Stimulated activated CD4-positive, alpha-beta T cell treated with anti-CD3 and anti-CD28 coated beads, TNF-alpha, amount 100 ng/mL, for 1 hour (primary cell): ENCODE data around the gene TLNRD1.
A peak's percentile ranks its signal among the peaks of the same experiment; 100 is the strongest.

ENCODE experiments used
- DNase-seq, 3 donors: peaks; one replicate each; pipeline ENCODE4 v3.0.0-alpha.2; 2020; ENCODE audit warnings: low read depth in 3 of 3, low spot score in 1 of 3

Gene TLNRD1

DNA sequence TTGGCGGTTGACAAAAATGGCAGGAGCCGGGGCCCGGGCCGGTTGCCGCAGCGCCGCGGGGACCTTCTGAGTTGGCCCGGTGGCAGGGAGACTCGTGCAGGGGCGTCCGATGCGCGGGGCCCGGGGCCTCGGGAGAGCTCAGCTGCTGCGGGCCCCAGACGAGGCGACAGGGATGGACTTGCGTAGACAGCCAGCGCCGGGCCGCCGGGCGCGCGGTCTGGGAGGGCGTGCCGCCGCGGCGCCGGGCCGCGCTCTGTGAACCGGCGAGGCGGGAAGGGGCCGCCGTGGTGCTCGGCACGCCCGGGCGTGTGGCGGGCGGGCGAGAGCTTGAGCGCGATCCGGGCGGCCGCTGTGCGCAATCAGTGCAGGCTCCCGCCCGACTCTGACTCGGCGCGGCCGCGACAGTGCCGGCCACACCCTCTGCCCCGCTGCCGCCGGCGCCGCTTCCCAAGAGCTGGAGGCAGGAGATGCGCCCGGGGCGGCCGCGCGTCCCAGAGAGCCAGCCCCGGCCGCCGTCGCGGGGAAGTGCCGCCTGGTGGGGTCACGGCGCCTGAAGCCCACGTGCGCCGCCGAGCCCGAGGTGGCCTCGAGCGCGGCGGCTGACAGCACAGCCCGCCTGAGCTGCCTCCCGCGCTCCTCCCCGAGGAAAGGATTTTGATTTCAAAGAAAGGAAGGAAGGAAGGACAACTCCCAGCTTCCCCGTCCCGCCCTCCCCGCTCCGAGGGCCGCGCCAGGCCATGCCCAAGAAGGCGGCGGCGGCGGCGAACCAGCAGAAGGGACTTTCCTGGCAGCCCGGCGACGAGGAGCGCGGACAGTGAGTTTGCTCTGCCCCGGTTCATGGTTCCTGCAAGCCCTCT is 657 bp downstream of the TLNRD1 start:
- DNase-seq = peak in 1 of 3 donors; percentile 36

DNA sequence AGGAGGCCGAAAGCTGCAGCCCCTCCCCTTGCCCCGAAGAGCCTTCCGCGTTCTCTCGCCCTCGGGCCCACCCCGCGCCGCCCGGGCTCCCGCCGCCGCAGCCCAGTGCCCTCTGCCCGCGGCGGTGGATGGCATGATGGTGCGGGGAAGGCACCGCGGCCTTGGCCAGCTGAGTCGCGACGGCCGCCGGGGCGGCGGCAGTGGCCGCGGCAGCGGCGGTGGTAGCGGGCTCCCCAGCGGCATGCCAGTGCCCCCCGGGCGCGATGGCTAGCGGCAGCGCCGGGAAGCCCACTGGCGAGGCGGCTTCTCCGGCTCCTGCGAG is 1.2 kb downstream of the TLNRD1 start:
- no peak for DNase-seq

DNA sequence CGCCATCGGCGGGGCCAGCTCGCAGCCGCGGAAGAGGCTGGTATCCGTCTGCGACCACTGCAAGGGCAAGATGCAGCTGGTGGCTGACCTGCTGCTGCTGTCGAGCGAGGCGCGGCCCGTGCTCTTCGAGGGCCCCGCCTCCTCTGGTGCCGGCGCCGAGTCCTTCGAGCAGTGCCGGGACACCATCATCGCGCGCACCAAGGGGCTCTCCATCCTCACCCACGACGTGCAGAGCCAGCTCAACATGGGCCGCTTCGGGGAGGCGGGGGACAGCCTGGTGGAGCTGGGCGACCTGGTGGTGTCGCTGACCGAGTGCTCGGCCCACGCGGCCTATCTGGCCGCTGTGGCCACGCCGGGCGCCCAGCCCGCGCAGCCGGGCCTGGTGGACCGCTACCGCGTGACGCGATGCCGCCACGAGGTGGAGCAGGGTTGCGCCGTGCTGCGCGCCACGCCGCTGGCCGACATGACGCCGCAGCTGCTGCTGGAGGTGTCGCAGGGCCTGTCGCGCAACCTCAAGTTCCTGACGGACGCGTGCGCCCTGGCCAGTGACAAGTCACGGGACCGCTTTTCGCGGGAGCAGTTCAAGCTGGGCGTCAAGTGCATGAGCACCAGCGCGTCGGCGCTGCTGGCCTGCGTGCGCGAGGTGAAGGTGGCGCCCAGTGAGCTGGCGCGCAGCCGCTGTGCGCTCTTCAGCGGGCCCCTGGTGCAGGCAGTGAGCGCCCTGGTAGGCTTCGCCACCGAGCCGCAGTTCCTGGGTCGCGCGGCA is 1.8 kb downstream of the TLNRD1 start:
- DNase-seq = no peak

DNA sequence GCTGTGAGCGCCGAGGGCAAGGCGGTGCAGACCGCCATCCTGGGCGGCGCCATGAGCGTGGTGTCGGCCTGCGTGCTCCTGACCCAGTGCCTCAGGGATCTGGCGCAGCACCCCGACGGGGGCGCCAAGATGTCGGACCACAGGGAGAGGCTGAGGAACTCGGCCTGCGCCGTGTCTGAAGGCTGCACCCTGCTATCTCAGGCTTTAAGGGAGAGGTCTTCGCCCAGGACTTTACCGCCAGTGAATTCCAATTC is 2.3 kb downstream of the TLNRD1 start:
- no peak for DNase-seq

DNA sequence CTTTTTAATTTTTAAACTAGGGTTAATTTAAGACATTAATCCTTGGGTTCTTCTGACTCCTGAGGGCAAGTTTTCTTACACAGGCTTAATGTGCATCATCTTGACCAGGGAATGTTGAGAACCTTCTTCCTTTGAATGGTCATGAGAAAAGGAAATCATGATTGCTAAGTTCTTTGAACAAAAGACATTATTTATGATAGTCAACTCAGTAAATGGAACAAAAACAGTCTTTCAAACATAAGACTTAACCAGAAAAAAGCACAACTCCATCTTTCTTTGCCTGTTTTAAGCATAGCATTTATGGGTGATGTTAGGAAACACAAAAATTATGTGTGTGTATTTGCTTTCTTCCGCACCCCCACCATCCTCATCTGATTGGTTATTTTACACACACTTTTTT is 5.4 kb downstream of the TLNRD1 start:
- no peak for DNase-seq

DNA sequence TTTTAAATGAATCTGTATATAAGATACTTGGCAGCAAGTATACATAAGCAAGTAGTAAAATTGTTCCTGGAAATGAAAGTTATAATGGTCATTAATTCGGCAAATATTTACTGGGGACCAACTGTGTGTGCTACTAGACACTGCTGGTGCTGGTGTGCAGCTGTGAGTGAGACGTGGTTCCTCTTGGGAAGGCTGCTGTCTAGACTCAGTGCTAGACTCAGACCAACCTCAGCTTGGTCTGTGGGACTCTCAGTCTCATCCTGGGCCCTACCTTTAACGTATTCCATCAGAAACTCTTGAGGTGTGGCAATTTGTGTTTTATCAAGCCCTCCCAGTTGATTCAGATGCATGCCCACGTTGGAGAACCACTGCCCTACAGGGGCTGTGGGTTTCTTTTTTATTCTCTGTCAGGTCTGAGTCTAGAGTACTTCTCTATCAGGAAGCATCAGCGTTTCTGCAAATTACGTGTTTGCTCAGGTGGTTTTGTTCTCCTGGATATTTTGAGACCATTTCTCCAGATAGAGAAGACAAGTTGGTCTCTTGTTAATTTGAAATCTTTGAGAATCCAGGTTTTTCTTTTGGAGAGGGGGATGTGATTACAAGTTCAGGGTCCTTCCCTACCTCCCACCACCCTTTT is 6.8 kb downstream of the TLNRD1 start:
- DNase-seq = no peak

DNA sequence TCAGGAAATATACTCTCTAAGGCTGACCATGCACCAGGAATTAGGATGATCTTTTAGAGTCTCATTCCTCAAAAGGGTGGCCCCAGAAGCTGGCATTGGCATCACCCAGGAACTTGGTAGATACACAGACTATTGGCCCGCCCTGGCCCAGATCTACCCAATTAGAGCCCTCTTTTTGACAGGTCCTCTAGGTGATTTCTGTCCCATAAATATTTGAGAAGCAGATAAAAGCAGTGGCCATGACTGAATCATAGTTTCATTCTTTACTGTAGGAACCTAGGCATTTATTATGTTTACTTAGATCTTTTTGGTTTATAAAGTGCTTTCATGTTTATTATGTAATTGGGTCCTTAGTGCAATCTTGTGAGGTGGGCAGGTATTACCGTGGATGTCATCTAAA is 7.6 kb downstream of the TLNRD1 start:
- no peak for DNase-seq

DNA sequence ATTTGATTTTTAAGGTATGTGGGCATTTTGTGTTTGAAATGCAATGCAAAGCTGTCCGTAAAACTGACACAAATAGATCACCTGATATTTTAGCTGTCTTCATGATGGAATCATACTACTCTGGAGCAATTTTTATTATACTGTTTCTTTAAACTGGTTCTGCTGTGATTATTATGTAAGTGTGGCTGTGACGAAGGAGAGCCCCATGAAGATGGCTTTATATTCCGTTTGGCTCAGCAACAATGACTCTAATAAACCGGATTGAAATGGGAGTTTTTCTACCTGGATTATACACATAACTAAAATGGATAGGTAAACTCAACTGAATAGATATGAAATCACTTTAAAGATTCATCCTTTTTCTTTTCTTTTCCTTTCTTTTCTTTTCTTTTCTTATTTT is 9.4 kb downstream of the TLNRD1 start:
- DNase-seq = no peak

DNA sequence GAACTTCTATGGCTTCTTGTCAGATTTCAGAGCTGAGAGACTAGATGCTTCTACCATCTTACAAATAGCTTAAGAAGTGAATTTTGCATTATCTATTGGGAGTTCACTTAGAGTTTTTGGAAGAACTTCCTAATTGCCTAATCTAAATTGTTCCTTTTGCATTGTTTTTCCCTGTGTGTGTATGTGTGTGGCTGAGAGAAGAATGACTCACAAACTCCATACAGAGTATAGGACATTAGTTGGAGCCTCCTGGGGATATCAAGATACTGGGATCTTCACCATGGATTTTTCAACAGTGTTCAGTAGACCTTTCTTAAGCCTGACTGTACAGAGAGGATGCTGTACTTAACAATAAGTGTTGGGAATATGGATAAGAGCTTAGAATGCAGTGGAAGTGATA is 10.9 kb downstream of the TLNRD1 start:
- DNase-seq = no peak

DNA sequence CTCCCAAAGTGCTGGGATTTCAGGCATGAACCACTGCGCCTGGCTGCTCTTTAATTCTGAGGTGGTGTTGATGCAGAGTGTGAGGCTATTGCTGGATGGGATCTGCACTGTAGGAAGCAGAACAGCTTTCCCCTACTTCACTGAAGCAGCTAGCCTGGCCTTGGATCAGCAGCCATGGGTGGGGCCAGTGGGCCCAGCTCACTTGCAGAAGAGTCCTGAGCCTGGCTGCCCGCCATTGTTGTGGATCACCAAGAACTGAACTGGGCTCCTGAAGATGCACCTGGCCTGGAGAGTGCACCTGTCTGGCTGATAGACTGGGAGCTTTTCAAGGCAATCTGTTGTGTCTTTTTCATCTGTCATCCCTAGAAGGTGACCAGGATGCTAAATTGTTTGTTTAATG is 11.9 kb downstream of the TLNRD1 start:
- DNase-seq = no peak

DNA sequence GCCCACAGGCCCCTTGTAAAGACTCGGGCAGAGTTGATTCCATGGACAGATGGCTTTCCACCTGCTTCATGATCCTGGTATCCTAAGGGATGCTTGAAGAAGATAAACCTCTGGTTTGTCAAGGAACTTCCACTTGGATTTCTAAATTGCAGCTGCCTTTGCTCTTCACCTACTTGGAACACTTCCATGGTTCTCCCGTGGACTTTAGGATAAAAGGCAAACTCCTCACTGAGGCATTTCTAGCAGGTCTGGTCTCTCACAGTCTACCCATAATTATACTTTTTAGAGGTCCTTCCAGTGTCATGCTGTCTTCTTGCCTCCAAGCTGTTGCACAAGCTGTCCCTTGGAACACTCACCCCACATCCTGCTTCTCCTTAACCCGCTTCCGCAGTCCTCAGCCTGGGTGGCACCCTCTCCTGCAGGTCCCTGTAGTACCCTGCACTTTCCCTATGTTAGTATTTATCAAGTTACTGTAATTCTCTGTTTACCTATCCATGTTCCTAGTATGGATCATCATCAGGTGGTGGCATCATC is 12.7 kb downstream of the TLNRD1 start:
- no peak for DNase-seq

DNA sequence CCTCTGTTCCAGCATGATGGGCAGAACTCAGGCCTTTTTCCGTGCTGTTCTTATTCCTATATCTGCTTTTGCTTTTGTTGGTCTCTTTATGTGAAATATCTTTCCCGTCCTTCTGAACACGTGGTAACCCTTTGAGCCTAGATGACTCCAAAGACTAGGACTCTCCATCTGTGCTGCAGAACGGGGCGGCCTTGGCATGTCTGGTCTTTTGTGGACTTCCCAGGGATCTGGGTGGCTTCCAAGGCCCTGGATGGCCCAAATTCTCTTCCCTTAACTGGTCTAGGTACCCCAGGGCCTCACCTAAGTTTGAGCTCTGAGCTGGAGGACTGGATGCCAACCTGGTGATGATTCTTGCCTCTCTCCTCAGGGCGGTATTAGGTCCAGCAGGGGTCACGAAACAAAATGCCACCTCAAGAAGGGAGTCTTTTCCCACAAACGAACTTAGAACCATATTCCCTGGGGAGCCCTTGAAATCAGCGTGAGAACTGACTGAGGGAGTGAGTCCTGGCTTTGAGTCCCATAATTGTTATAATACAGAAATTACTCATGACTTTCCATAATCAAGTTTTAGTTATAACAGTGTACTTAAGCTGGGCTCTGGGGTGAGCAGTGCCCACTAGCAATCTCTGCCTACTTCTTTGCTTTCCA is 13.8 kb downstream of the TLNRD1 start:
- DNase-seq = no peak

DNA sequence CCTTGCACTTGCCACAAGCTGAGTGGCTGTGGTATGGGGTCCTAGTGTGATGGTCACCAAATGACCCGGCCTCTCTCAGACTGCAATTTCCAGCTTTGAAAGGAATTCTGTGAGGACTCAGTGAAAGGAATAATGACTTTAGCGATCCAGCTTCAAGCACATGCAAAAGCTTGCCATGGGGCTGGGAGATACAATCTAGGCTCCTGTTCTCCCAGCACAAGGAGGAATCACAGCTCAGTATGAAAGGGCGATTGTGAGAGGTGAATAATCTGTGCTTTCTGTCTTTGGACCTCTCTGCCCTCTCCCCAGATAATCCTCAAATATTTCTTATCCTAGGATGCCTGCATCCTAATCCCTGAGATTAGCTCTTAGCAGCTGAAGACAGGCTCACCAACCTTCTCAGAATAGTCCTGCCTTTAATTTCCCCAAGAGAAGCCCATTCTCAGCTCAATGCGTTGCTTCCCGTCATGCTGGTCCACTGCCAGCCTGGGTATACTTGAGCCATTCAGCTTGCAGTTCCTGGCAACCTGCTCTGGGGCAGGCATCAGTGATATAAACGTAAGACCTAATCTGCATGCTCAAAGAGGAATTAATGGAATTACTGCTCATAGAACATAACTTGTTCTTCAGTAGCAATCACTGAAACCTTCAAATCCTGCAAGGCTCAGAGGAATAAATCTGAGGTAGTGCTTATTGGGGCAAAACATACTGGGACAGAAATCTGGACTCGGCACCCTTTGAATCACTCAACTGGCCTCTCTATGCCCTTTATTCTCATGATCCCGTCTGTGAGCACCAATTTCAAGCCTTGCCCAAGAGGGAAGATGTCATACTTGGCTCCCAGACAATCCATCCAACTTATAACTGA is 15.1 kb downstream of the TLNRD1 start:
- DNase-seq = no peak

DNA sequence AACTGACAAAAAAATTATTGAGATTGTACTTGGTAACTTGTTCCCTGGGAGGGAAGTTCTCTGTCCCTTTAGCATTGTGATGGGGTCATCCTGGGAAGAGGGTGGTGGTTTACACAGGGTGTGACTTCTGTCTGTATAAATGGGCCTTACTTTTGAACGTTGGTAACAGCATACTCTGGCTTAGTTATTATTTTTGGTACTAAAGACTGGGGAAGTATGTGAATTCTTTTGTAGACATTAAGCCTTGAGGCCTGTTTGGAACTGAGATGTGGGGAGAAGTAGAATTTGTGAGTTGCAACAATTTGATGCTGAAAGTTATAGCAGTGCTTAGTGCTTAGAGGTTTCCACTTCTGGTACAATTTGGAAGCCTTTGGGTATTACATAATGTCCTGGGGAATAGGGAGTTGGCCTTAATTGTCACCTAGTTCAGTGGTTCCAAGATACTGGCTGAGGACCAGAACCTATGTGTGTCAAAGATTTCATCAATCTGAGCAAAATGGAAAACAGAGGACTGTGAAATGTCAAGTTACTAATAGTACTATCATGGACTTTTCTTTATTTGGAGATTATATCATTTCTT is 15.9 kb downstream of the TLNRD1 start:
- no peak for DNase-seq

DNA sequence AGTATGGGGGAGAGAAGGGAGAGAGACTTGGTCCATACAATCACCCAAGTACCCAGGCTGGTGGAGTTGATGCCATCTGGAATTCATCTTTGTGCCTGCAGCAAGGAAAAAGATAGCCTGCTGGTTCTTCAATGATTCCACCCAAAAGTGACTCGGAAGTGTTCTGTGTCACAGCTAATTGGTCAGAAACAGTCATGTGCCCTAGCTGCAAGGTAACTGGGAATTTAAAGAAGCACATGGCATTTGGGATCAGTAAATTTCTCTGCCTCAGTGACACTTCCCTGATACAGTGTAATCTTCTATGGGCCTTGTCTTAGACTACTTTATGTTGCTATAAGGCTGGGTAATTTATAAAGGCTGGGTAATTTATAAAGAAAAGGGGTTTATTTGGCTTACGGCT is 17.5 kb downstream of the TLNRD1 start:
- DNase-seq = no peak

DNA sequence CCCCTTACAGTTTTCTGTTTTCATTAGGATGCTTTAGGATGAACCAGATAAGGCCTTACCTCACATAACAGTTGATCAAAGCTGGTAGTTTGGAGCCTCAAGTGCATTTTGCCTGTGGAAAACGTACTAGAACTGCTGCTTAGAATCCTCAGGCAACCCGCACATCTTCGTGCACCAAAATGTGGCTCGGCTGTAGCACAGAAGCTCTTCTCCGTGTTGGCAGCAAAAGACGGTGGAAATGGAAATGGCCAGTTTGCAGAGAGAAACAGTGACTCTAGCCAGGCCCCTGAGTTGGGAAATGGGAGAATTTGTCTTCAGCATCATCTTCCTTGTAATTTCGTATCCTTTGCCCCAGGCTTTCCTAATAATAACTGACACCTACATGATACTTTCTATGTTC is 20.6 kb downstream of the TLNRD1 start:
- DNase-seq = no peak

DNA sequence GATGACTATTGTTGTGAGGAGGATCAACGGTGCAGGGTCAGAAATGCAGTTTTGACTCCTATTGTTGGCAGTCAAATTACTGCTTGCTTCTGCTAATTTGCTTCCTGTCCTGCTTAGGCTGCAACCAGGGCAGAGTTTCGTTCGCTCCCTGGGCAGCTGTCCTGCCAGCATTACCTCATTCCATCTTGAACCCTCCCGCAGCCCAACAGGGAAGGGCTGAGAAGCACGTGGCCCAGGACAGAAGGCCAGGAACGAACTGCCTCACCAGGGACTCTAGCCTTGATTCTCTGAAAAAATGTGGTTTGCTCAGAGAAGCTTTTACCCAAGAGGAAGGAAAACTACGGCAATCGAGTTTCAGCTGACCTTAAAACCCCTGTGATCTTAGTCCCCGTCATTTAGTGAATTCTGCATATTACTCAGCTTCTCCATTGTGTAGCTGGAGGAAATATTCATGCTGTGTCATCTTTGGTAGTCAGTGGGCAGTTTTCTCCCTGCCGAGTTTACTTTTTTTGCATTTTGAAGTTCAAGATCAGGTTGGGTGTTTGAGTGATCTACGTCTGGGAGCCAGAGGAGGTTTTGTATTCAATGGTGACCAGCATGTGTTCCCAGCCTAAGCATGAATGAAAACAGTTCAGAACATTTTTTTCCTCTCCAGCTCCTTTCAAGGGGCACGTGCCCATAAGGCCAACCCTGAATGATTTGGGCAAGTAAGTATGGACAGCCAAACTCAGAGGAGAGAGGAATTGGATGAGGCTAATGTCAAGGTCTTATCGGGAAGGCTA is 23.0 kb downstream of the TLNRD1 start:
- DNase-seq = no peak

DNA sequence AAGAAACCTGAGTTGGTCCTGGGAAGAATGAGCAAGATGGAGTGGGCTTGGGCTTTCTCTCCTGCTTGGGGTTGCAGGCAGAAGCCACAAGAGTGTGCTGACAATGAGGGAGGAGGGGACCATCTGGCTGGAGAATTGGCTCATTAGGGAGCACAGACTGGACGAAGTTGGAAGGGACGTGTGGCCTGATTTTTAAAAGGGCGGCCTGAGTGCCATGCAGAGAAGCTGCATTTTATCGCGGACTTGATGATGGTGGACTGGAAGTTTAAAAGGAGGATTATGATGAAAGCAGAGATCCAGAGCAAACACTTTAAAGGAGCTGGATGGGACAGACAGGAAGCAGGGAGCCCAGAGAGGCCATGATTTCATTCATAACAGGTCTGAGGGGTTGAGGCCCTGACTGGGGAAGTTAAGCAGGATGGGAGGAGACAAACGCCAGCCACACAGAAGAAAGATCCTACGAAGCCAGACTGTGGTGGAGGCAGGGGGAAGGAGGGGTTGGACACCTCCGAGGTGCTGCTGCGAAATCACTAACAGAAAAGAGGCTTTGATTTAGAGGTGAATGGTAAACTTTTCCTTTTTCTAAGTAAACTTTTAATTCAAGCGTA is 23.6 kb downstream of the TLNRD1 start:
- DNase-seq = no peak

DNA sequence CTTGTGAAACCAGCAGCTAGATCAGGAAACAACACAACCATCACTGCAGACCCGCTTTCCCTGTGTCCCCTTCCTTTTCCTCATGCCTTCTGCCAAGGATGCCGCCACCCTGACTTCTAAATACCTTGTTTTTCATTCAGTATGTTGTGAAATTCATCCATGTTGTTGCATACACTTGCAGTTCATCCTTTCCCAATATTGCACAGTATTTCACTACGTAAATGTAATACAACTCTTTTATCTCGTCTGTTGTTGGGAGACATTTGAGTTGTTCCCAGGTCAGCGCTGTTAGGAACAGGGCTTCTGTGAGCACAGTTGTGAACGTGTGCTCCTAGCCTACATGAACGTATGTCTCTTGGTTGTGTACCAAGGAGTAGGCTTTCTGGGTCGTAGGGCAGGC is 24.2 kb downstream of the TLNRD1 start:
- no peak for DNase-seq
